Measurements from ENCODE around the gene PCID2. TPM values are rescaled to one million over a fixed set of nuclear protein-coding genes. Genes with fewer than 3 reads are reported as not detected.
A peak's percentile ranks its signal among the peaks of the same experiment; 100 is the strongest.

PCID2 gene
- total and polyA plus RNA-seq, 2 of the 13 experiments (the other 11 are each of a cell fraction or from before 2014, with no cell fraction given) = 65.0 to 111 TPM

GRCh38 chr13:113152984-113153809 is 55.3 kb downstream of the PCID2 start (continued):
- TF ChIP-seq POGZ (CRISPR knock-in tag; IDR thresholded peaks at IDR 0.05) (peak; percentile 18; the same call in 1 of the 2 replicates), SP1 (IDR thresholded peaks at IDR 0.05) (no peak), SP1 (CRISPR knock-in tag; IDR thresholded peaks at IDR 0.05) (no peak), AGO2 (optimal IDR thresholded peaks at IDR 0.05; ENCODE audit: low read depth, low read length) (peak; percentile 97), UBTF (CRISPR knock-in tag; IDR thresholded peaks at IDR 0.05) (peak; percentile 93), HIC2 (CRISPR knock-in tag; IDR thresholded peaks at IDR 0.05; ENCODE audit: low read depth) (no peak; the same call in 1 of the 2 replicates), ZNF33A (CRISPR knock-in tag; IDR thresholded peaks at IDR 0.05; ENCODE audit: borderline replicate concordance) (0 out of 2 replicates have a peak, but pooled peaks have one; percentile 44), ZMAT5 (CRISPR knock-in tag; IDR thresholded peaks at IDR 0.05; ENCODE audit: borderline replicate concordance, low read depth) (peak; percentile 71; the same call in 1 of the 2 replicates), ZNF546 (CRISPR knock-in tag; conservative IDR thresholded peaks at IDR 0.05) (0 out of 2 replicates have a peak, but pooled peaks have one; percentile 43), ZNF12 (CRISPR knock-in tag; IDR thresholded peaks at IDR 0.05) (no peak), ZNF552 (CRISPR knock-in tag; IDR thresholded peaks at IDR 0.05; ENCODE audit: borderline replicate concordance) (0 out of 2 replicates have a peak, but pooled peaks have one; percentile 59), U2AF2 (IDR thresholded peaks at IDR 0.05; ENCODE audit: low read depth, low read length) (no peak), ERF (CRISPR knock-in tag; IDR thresholded peaks at IDR 0.05) (no peak), HNF1B (CRISPR knock-in tag; IDR thresholded peaks at IDR 0.05) (peak; percentile 31; the same call in 1 of the 2 replicates), PHB2 (IDR thresholded peaks at IDR 0.05; ENCODE audit: partially characterized antibody) (no peak), ZNF841 (CRISPR knock-in tag; IDR thresholded peaks at IDR 0.05; ENCODE audit: borderline replicate concordance) (0 out of 2 replicates have a peak, but pooled peaks have one; percentile 15), ARHGAP35 (CRISPR knock-in tag; IDR thresholded peaks at IDR 0.05; ENCODE audit: borderline replicate concordance) (peak; percentile 77; the same call in 1 of the 2 replicates)

All from HepG2 (cell line).